IMR-90 (cell line): Measurements from ENCODE around the gene NCOA3. TPM values are rescaled to one million over a fixed set of nuclear protein-coding genes. Genes with fewer than 3 reads are reported as not detected.

Experiments used
- ATAC-seq: fragments of 200-7000 bp; cut with Tn5 transposase; 2 replicates; pipeline ENCODE4 v1.9.1; 2020; ENCODE audit warnings: low read depth, mild to moderate bottlenecking, moderate library complexity
- BruUV-seq: library from RNA; stranded (reverse); fragments of 400-500 nt; replicated peaks from 2 replicates; lab custom pipeline; 2021; lab: Mats Ljungman, UMichigan
- CTCF ChIA-PET: fragments of 300-600 bp; formaldehyde crosslinking; extraction: SDS; loops from one replicate; lab custom pipeline; 2021; ENCODE audit warnings: antibody characterized with exemption; lab: Yijun Ruan, JAX
- POLR2A ChIA-PET: fragments of 300-600 bp; sonication (Branson Sonifier 250); formaldehyde crosslinking; loops from one replicate; lab custom pipeline; 2022; ENCODE audit warnings: antibody characterized with exemption; ENCODE audit not compliant: unreplicated experiment; lab: Charles Lee
- DNase-seq: peaks from one replicate; pipeline ENCODE4 v3.0.0; 2013
- H2AFZ ChIP-seq: replicated peaks from 2 replicates; pipeline ENCODE3; 2013; ENCODE audit warnings: low read length, mild to moderate bottlenecking; ENCODE audit not compliant: poor library complexity
- H2AK5ac ChIP-seq: 2 replicates; pipeline ENCODE4 v1.6.1; 2013; ENCODE audit warnings: low read depth, low read length, inconsistent platforms
- H2AK9ac ChIP-seq: replicated peaks from 2 replicates; pipeline ENCODE3; 2013; ENCODE audit warnings: mild to moderate bottlenecking, low read depth, low read length, moderate library complexity; ENCODE audit not compliant: poor library complexity
- H2BK120ac ChIP-seq: 2 replicates; pipeline ENCODE4 v1.6.1; 2013; ENCODE audit warnings: low read depth, low read length, inconsistent platforms
- H2BK15ac ChIP-seq: 3 replicates; pipeline ENCODE4 v1.6.1; 2013; ENCODE audit warnings: low read depth, low read length, inconsistent platforms
- H2BK20ac ChIP-seq: 2 replicates; pipeline ENCODE4 v1.6.1; 2013; ENCODE audit warnings: low read depth, mild to moderate bottlenecking, inconsistent platforms, low read length, moderate library complexity
- H2BK5ac ChIP-seq: 2 replicates; pipeline ENCODE4 v1.6.1; 2013; ENCODE audit warnings: mild to moderate bottlenecking, low read depth, low read length, inconsistent platforms; ENCODE audit not compliant: poor library complexity, severe bottlenecking
- H3K14ac ChIP-seq: replicated peaks from 2 replicates; pipeline ENCODE4 v1.6.1; 2013; ENCODE audit warnings: low read depth, low read length, inconsistent platforms
- H3K18ac ChIP-seq: 2 replicates; pipeline ENCODE4 v1.6.1; 2013; ENCODE audit warnings: low read depth, low read length, control low read depth
- H3K23ac ChIP-seq: 2 replicates; pipeline ENCODE4 v1.6.1; 2013; ENCODE audit warnings: low read depth, low read length, inconsistent platforms
- H3K27ac ChIP-seq: 2 replicates; pipeline ENCODE4 v1.5.1; 2013; ENCODE audit warnings: mild to moderate bottlenecking, control low read depth, low read length; ENCODE audit not compliant: insufficient read depth
- H3K27me3 ChIP-seq: 2 replicates; pipeline ENCODE4 v1.6.1; 2013; ENCODE audit warnings: low read length; ENCODE audit not compliant: control insufficient read depth, insufficient read depth
- H3K36me3 ChIP-seq: 2 replicates; pipeline ENCODE4 v1.6.1; 2013; ENCODE audit warnings: low read length, mixed read lengths; ENCODE audit not compliant: control insufficient read depth, insufficient read depth
- H3K4ac ChIP-seq: 2 replicates; pipeline ENCODE4 v1.6.1; 2013; ENCODE audit warnings: low read depth, low read length, inconsistent platforms
- H3K4me1 ChIP-seq: 2 replicates; pipeline ENCODE4 v1.6.1; 2013; ENCODE audit warnings: low read length, mixed read lengths; ENCODE audit not compliant: control insufficient read depth, insufficient read depth
- H3K4me2 ChIP-seq: 2 replicates; pipeline ENCODE4 v1.6.1; 2013; ENCODE audit warnings: low read depth, mild to moderate bottlenecking, control low read depth, low read length, moderate library complexity
- H3K4me3 ChIP-seq: 2 replicates; pipeline ENCODE4 v1.5.1; 2013; ENCODE audit warnings: low read depth, mild to moderate bottlenecking, control low read depth, low read length, moderate library complexity; ENCODE audit not compliant: insufficient read depth
- H3K56ac ChIP-seq: 2 replicates; pipeline ENCODE4 v1.6.1; 2013; ENCODE audit warnings: low read length, inconsistent platforms; ENCODE audit not compliant: insufficient read depth; ENCODE audit errors: extremely low read depth
- H3K79me1 ChIP-seq, 2 experiments: 2 replicates each; pipeline ENCODE4 v1.6.1; 2013; ENCODE audit warnings: low read length in 2 of 2, inconsistent platforms in 1 of 2, low read depth in 1 of 2
- H3K9ac ChIP-seq: 2 replicates; pipeline ENCODE4 v1.6.1; 2013; ENCODE audit warnings: low read depth, low read length, control low read depth
- H3K9me1 ChIP-seq: 2 replicates; pipeline ENCODE4 v1.6.1; 2013; ENCODE audit warnings: low read length, inconsistent platforms; ENCODE audit not compliant: insufficient read depth
- H3K9me3 ChIP-seq: 2 replicates; pipeline ENCODE4 v1.6.1; 2013; ENCODE audit warnings: low read length; ENCODE audit not compliant: control insufficient read depth, insufficient read depth
- H4K20me1 ChIP-seq: 2 replicates; pipeline ENCODE4 v1.6.1; 2013; ENCODE audit warnings: low read length, inconsistent platforms; ENCODE audit not compliant: insufficient read depth
- H4K5ac ChIP-seq: 2 replicates; pipeline ENCODE4 v1.6.1; 2013; ENCODE audit warnings: mild to moderate bottlenecking, low read depth, low read length, control low read depth
- H4K8ac ChIP-seq, 2 experiments: 2 replicates each; pipeline ENCODE4 v1.6.1; 2013; ENCODE audit warnings: low read depth in 2 of 2, low read length in 2 of 2, control low read depth in 1 of 2, inconsistent platforms in 1 of 2
- H4K91ac ChIP-seq: 2 replicates; pipeline ENCODE4 v1.6.1; 2013; ENCODE audit warnings: low read depth, low read length, inconsistent platforms; ENCODE audit not compliant: insufficient read depth
- BHLHE40 ChIP-seq: fragments of 150-350 bp; IDR thresholded peaks from 2 replicates; pipeline ENCODE4 v1.6.1; 2016; ENCODE audit warnings: mild to moderate bottlenecking, low read depth, low read length
- CEBPB ChIP-seq: IDR thresholded peaks from 2 replicates; pipeline ENCODE4 v1.6.1; 2012; ENCODE audit warnings: low read depth, low read length, improper control_type of control experiment
- CHD1 ChIP-seq: IDR thresholded peaks from 2 replicates; pipeline ENCODE4 v1.6.1; 2012; ENCODE audit warnings: low read depth, low read length, improper control_type of control experiment
- CTCF ChIP-seq: conservative IDR thresholded peaks from 2 replicates; pipeline ENCODE4 v1.5.1; 2012; ENCODE audit warnings: mild to moderate bottlenecking, low read depth, low read length, improper control_type of control experiment
- ELK1 ChIP-seq: fragments of 150-350 bp; IDR thresholded peaks from 2 replicates; pipeline ENCODE4 v1.6.1; 2016; ENCODE audit warnings: low read depth, mild to moderate bottlenecking, low read length, moderate library complexity, borderline replicate concordance
- FOS ChIP-seq: fragments of 150-350 bp; IDR thresholded peaks from 2 replicates; pipeline ENCODE4 v1.6.1; 2016; ENCODE audit warnings: low read depth, low read length
- MAFK ChIP-seq: IDR thresholded peaks from 2 replicates; pipeline ENCODE4 v1.6.1; 2012; ENCODE audit warnings: low read depth, low read length, improper control_type of control experiment
- MXI1 ChIP-seq: IDR thresholded peaks from 2 replicates; pipeline ENCODE4 v1.6.1; 2012; ENCODE audit warnings: low read depth, mild to moderate bottlenecking, low read length, moderate library complexity, borderline replicate concordance
- NFE2L2 ChIP-seq: fragments of 150-350 bp; IDR thresholded peaks from 2 replicates; pipeline ENCODE4 v1.6.1; 2016; ENCODE audit warnings: low read depth, mild to moderate bottlenecking, low read length
- POLR2A ChIP-seq: IDR thresholded peaks from 2 replicates; pipeline ENCODE4 v1.6.1; 2012; ENCODE audit warnings: mild to moderate bottlenecking, low read depth, low read length
- RAD21 ChIP-seq: IDR thresholded peaks from 2 replicates; pipeline ENCODE4 v1.6.1; 2012; ENCODE audit warnings: low read length, improper control_type of control experiment
- RCOR1 ChIP-seq: IDR thresholded peaks from 2 replicates; pipeline ENCODE4 v1.6.1; 2012; ENCODE audit warnings: mild to moderate bottlenecking, low read length, improper control_type of control experiment; ENCODE audit not compliant: insufficient replicate concordance
- RFX5 ChIP-seq: IDR thresholded peaks from 2 replicates; pipeline ENCODE4 v1.8.0; 2012; ENCODE audit warnings: low read depth, mild to moderate bottlenecking, low read length, moderate library complexity
- SMC3 ChIP-seq: fragments of 150-350 bp; IDR thresholded peaks from 2 replicates; pipeline ENCODE4 v1.6.1; 2016; ENCODE audit warnings: low read depth, mild to moderate bottlenecking, antibody characterized with exemption, low read length, moderate library complexity
- USF2 ChIP-seq: fragments of 150-350 bp; IDR thresholded peaks from 2 replicates; pipeline ENCODE4 v1.6.1; 2017; ENCODE audit warnings: mild to moderate bottlenecking, antibody characterized with exemption, low read length, low read depth
- WGBS, 2 experiments: methylation state at CpG; one replicate each; pipeline versions ENCODE4 v1.1.5 to v1.1.7; 2013; ENCODE audit warnings: missing lambda C conversion rate in 2 of 2; ENCODE audit not compliant: insufficient read length in 1 of 2; ENCODE audit errors: extremely low coverage in 2 of 2; 5-methylcytosine and 5-hydroxymethylcytosine counted together
- dilution Hi-C: fragments of 300-500 bp; cut with HindIII; formaldehyde crosslinking; loops from one replicate; pipeline ENCODE4 v1.14.3; 2018; ENCODE audit warnings: low sequenced_read_pairs; ENCODE audit not compliant: unreplicated experiment
- in situ Hi-C: fragments of 300-500 bp; cut with MboI; formaldehyde crosslinking; loops from 3 replicates; pipeline ENCODE4 v1.14.3; 2019; ENCODE audit warnings: low sequenced_read_pairs, inconsistent platforms, mixed read lengths
- intact Hi-C: fragments of 100-400 bp; cut with micrococcal nuclease; formaldehyde crosslinking; loops from 2 replicates; pipeline ENCODE4 v1.10.0; 2022
- polyA plus RNA-seq, 3 experiments: library from polyadenylated mRNA; depleted of rRNA; stranded (reverse); fragments of >200 nt; gene quantifications; 2 replicates each; pipeline ENCODE4 v1.2.3, GENCODE V29; 2012; ENCODE audit warnings: low replicate concordance in 1 of 3
- total RNA-seq: library from RNA; depleted of rRNA; stranded (reverse); fragments of >200 nt; gene quantifications from 2 replicates; pipeline ENCODE4 v1.2.3, GENCODE V29; 2012

The NCOA3 gene
- total and polyA plus RNA-seq, 2 of the 4 experiments (the other 2 are of a cell fraction) = 8.8 to 29.0 TPM

GRCh38 chr20:47476452-47476851 lies 25.2 kb upstream of the NCOA3 start:
- Histone ChIP-seq H3K9me3 (no peaks in the 10 kb centered on the region), H3K14ac (no peak overlapping the region), H2BK20ac (no peak overlapping the region), H3K4me3 (no peak overlapping the region), H2BK120ac (no peak overlapping the region), H3K36me3 (no peaks in the 10 kb centered on the region), H4K91ac (no peak overlapping the region), H3K23ac (no peak overlapping the region), H2BK15ac (no peak overlapping the region), H4K8ac (no peak overlapping the region), H4K5ac (no peak overlapping the region), H3K27ac (no peak overlapping the region), H3K9me1 (no peaks in the 10 kb centered on the region), H3K27me3 (no peaks in the 10 kb centered on the region), H2AK9ac (no peak overlapping the region), H3K56ac (no peak overlapping the region), H2BK5ac (no peak overlapping the region), H3K4ac (no peak overlapping the region), H3K4me1 (no peaks in the 10 kb centered on the region), H3K9ac (no peak overlapping the region), H2AK5ac (no peak overlapping the region), H3K4me2 (no peak overlapping the region), H3K18ac (no peak overlapping the region), H3K79me1 (no peaks in the 10 kb centered on the region), H4K20me1 (no peaks in the 10 kb centered on the region), H2AFZ (no peak overlapping the region)
- intact Hi-C loops (no loop called here), in situ Hi-C loops (no loop called here), dilution Hi-C loops (no loop called here)
- TF ChIP-seq MXI1 (no peak), NFE2L2 (no peak), BHLHE40 (no peak), ELK1 (no peak), RCOR1 (no peak), CTCF (no peak), CHD1 (no peak), RFX5 (no peak), USF2 (no peak), MAFK (no peak), POLR2A (no peak), CEBPB (no peak), RAD21 (no peak), SMC3 (no peak), FOS (no peak)
- 60% methylated on average over 1 of the region's 2 CpGs; no CpG with 5 or more reads in 1 of the 2 experiments for WGBS, 2 experiments
- no TSS peak for BruUV-seq
- ATAC-seq = no peak
- POLR2A ChIA-PET = no interaction called here
- DNase-seq = no peak
- CTCF ChIA-PET = no interaction called here
